ENCODE measurements around the gene STK35. TPM values are rescaled to one million over a fixed set of nuclear protein-coding genes. Genes with fewer than 3 reads are reported as not detected.

Gene STK35
- total and polyA plus RNA-seq, 2 experiments from 2014 or later = 14.2 to 22.9 TPM

DNA sequence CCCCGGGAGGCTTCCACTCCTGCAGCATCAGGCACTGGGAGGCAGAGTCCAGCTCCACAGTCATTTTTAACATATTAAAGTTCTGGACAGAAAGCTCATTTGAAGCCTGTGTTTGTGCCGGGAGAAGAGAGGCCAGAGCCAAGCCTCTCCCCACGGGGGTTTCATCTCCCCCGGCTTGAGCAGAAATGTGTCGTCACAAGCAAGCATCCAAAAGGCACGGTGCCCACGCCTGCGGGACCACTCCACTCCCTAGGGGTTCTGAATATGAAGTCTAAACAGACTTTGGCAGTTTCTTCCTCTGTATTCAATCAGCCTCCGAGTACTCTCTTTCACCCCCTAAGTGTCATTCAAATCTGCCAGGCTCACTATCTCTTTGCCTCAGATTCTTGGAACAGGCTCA is 75.3 kb downstream of the STK35 start:
- no peak for DNase-seq (ENCODE audit: low spot score)
- H3K4me2 ChIP-seq = no peak overlapping the region

DNA sequence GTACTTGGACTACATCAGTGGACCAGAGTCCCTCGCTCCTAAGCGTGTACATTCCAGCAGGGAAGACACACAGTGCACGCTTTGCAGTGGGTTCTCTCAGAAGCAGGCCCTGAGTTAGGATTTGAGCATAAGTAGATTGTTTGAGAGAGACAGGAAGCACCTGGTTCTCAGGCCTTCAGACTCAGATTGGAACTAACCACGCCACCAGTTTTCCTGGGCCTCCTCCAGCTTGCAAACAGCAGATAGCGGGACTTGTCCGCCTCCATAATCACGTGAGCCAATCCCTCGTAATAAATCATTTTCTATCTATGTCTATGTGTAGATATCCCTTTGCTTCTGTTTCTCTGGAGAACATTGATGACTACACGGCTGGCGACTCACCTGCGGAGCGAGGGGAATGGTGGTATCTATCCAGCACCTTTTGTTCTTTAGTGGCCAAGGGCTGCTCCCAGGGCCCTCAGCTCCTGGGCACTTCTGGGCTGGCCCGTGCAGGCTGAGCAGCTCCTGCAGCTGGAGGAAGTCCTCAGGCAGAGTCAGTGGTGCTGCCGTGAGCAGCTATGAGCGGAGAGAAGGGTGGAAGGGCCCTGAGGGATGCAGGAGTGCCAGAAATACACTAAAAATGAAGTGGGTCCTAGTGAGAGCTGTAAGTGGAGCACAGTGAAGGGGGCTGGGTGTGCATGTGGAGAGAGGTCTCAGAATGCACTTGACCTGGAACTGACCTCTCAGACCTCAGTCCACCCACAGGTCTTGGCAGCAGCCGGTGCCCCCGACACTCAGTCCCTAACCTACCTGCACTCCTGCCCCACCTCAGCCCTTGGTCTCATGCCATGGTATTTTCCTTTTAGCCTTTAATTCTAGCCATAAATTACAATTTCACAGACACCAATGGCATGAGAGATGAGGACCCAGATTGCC is 76.9 kb downstream of the STK35 start:
- DNase-seq (ENCODE audit: low spot score) = no peak
- H2AFZ ChIP-seq = no peak overlapping the region
- H3K4me1 ChIP-seq (ENCODE audit: insufficient read depth) = no peaks in the 10 kb centered on the region
- H3K9me3 ChIP-seq (ENCODE audit: low read depth) = no peaks in the 10 kb centered on the region
- TF ChIP-seq, protein P1, sequence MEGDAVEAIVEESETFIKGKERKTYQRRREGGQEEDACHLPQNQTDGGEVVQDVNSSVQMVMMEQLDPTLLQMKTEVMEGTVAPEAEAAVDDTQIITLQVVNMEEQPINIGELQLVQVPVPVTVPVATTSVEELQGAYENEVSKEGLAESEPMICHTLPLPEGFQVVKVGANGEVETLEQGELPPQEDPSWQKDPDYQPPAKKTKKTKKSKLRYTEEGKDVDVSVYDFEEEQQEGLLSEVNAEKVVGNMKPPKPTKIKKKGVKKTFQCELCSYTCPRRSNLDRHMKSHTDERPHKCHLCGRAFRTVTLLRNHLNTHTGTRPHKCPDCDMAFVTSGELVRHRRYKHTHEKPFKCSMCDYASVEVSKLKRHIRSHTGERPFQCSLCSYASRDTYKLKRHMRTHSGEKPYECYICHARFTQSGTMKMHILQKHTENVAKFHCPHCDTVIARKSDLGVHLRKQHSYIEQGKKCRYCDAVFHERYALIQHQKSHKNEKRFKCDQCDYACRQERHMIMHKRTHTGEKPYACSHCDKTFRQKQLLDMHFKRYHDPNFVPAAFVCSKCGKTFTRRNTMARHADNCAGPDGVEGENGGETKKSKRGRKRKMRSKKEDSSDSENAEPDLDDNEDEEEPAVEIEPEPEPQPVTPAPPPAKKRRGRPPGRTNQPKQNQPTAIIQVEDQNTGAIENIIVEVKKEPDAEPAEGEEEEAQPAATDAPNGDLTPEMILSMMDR (IDR thresholded peaks at IDR 0.05; ENCODE audit: poor library complexity) = no peak
- TF ChIP-seq EZH2 (IDR thresholded peaks at IDR 0.05; ENCODE audit: borderline replicate concordance) (no peak), EZH2phosphoT487 (IDR thresholded peaks at IDR 0.05; ENCODE audit: low read depth, severe bottlenecking, unreplicated experiment) (no peak)
- no peak overlapping the region for H3K4me3 ChIP-seq
- H3K4me2 ChIP-seq = no peak overlapping the region
- H3K27ac ChIP-seq = no peak overlapping the region
- no peaks in the 10 kb centered on the region for H3K79me2 ChIP-seq
- no peaks in the 10 kb centered on the region for H3K27me3 ChIP-seq
- WGBS (ENCODE audit: low lambda C conversion rate, missing lambda C conversion rate) = 80% methylated on average over 17 of the region's 17 CpGs
- H3K9me2 ChIP-seq (replicated peaks; ENCODE audit: insufficient read depth) = no peaks in the 10 kb centered on the region
- no peaks in the 10 kb centered on the region for H3K36me3 ChIP-seq (replicated peaks; ENCODE audit: insufficient read depth, low read depth)
- no peaks in the 10 kb centered on the region for H4K20me1 ChIP-seq (ENCODE audit: insufficient read depth, poor library complexity, severe bottlenecking)

More for the DNA sequence above, 75.3 kb downstream of the STK35 start:
- TF ChIP-seq, protein P1 (IDR thresholded peaks at IDR 0.05; ENCODE audit: poor library complexity) = no peak
- no peak for TF ChIP-seq EZH2 (IDR thresholded peaks at IDR 0.05; ENCODE audit: borderline replicate concordance)
- no peak for TF ChIP-seq EZH2phosphoT487 (IDR thresholded peaks at IDR 0.05; ENCODE audit: low read depth, severe bottlenecking, unreplicated experiment)
- H3K4me3 ChIP-seq = no peak overlapping the region
- no peak overlapping the region for H3K27ac ChIP-seq
- H2AFZ ChIP-seq = no peak overlapping the region
- H3K79me2 ChIP-seq = no peaks in the 10 kb centered on the region
- H3K36me3 ChIP-seq (replicated peaks; ENCODE audit: insufficient read depth, low read depth) = no peaks in the 10 kb centered on the region
- H4K20me1 ChIP-seq (ENCODE audit: insufficient read depth, poor library complexity, severe bottlenecking) = no peaks in the 10 kb centered on the region
- H3K9me3 ChIP-seq (ENCODE audit: low read depth) = no peaks in the 10 kb centered on the region
- 81% methylated on average over 9 of the region's 9 CpGs for WGBS (ENCODE audit: low lambda C conversion rate, missing lambda C conversion rate)
- no peaks in the 10 kb centered on the region for H3K9me2 ChIP-seq (replicated peaks; ENCODE audit: insufficient read depth)
- H3K27me3 ChIP-seq = no peaks in the 10 kb centered on the region
- no peaks in the 10 kb centered on the region for H3K4me1 ChIP-seq (ENCODE audit: insufficient read depth)

DNA sequence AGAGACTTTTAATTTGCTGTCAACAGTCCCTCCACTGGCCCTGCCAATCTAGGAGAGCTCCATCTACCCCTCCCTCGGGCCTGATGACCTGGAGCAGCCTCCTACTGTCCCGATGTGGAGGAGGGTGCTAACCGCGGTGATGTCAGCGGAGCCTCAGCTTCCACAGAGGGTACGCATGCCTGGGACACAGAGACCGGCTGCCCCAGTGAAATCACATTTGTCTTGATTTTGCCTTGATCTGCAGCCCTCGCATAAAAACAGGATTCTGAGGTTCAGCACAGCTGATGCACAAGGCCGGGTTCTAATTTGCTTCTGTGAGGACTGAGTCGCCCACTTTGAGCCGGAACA is 77.6 kb downstream of the STK35 start:
- WGBS (ENCODE audit: low lambda C conversion rate, missing lambda C conversion rate) = 86% methylated on average over 11 of the region's 11 CpGs
- Histone ChIP-seq H3K4me1 (ENCODE audit: insufficient read depth) (no peaks in the 10 kb centered on the region), H3K27me3 (no peaks in the 10 kb centered on the region), H3K79me2 (no peaks in the 10 kb centered on the region), H2AFZ (no peak overlapping the region), H3K9me3 (ENCODE audit: low read depth) (no peaks in the 10 kb centered on the region), H3K4me3 (no peak overlapping the region), H3K36me3 (replicated peaks; ENCODE audit: insufficient read depth, low read depth) (no peaks in the 10 kb centered on the region), H3K4me2 (no peak overlapping the region), H3K9me2 (replicated peaks; ENCODE audit: insufficient read depth) (no peaks in the 10 kb centered on the region), H4K20me1 (ENCODE audit: insufficient read depth, poor library complexity, severe bottlenecking) (no peaks in the 10 kb centered on the region), H3K27ac (no peak overlapping the region)
- TF ChIP-seq EZH2 (IDR thresholded peaks at IDR 0.05; ENCODE audit: borderline replicate concordance) (no peak), EZH2phosphoT487 (IDR thresholded peaks at IDR 0.05; ENCODE audit: low read depth, severe bottlenecking, unreplicated experiment) (no peak)
- TF ChIP-seq, protein P1 (IDR thresholded peaks at IDR 0.05; ENCODE audit: poor library complexity) = no peak
- no peak for DNase-seq (ENCODE audit: low spot score)
